COLO668 (cell line): ENCODE measurements around the gene KRT78.

Experiments used
- DNase-seq: peaks from one replicate; lab custom pipeline; 2025; ENCODE audit not compliant: unreplicated experiment; lab: John Stamatoyannopoulos, UW

KRT78 gene

DNA sequence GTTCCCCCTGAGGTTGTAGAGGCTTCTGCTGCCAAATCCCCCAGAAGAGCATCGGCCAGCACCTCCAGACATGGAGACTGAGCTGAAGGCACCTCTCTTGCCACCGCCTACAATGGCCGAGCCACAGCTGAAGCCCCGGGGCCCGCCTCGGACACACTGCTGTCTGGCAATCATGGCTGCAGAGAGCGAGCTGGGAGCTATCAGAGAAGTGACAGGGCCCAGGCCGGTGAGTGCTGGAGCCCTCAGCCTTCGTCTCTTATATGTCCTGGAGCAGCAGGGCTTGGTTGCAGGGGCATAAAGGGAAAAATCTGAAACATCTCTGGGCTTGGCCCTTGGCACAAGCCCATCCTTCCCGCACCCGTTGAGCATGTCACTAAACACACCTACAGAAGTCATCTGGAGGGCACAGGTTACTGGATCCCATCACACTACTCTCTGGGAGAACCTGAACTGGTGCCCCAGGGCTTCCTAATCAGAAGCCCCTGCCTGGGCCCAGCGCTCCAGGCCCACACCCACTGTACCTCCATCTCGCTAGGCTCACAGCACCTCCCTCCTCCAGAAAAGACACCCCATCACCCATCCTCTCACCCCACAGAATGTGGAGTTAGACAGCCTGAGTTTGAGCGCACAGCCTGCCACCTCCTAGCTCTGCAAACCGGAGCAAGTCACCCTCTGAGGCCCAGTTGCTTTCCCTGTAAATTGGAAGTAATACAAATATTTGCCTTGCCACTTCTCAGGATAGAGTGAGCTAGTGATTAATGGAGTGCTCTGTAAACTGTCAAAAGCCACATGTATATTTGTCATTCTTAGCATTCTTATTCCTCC lies 34.7 kb downstream of the KRT78 start, which contains the start of gene KRT4:
KRT4 (minus strand) TSS at position 232 of the 825 bp plus-strand sequence; CDS start at position 174, 58 bp downstream.
- DNase-seq, result no peak

DNA sequence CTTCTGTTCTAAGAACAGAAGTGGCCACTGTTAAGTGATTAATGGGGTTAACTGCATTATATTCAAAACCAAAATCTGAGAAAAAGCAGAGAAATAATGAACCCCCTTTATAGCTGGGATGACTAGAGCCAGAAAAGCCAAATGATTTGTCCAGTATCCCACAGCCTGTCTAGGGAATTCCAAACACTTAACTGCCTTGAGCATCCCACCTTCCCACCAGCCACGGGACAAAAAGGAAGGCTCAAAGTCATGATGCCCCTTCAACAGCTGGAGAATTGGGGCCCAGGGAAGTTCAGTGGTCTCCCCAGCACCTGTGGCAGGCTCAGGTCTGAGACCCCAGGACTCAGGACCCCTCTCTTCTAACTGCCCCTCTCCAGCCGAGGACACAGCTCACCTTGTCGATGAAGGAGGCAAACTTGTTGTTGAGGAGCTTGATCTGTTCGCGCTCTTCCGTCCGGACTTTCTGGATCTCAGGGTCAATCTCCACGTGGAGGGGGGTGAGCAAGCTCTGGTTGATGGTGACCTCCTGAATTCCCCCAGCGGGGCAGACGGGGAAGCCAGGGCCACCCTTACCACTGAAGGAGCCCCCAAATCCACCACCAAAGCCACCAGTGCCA lies 35.5 kb downstream of the KRT78 start:
- no peak for DNase-seq

DNA sequence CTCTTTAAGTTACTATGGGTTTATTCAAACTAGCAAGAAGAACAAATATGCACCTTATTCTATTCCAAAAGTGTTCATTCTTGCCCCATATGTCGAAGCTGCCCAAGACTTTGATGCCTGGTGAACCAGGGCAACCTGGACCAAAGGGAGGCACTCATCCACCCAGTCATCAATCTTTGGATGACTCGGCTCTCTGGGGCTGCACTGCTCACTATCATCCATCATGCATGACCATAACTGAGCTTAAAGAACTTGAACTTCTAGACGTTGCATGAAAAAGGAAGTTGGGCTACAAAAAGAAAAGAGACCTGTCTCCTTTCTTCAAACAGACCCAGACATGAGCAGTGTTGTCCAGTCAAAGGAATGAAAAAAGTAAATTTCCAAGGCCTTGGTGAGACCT lies 36.0 kb downstream of the KRT78 start:
- DNase-seq, result no peak

DNA sequence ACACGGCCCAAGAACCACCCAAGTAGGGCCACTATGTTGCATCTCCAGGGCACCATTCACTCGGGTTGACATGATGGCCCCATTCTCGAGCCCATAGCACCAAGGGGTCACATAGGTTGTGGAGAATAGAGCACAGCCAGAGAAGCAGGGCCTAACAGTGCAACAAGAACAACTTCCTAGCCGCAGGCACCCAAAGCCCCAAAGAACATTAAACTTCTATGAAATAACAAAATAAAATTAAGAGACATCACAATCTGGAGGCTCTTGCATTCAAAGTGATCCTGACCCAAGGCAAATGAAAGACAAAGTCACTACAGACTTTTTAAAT lies 36.8 kb downstream of the KRT78 start:
- DNase-seq, result no peak

GRCh38 chr12:52811191-52812072 lies 37.4 kb downstream of the KRT78 start:
- no peak for DNase-seq

DNA sequence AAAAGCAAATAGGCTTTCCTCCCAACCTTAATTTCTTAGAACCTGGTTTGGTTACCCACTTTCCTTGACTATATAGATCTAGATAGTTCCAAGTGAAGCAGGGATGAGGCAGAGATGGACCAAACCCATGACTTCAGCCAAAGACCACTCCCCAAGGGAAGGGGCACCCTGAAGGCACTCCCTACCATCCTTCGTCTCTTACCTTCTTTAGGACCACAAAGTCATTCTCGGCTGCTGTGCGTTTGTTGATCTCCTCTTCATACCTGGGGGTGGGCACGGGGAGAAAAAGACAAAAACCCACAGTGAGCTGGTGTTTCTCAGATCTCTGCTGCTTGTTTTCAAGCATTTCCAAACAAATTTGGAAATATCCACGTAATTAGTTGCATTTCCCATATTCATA lies 38.2 kb downstream of the KRT78 start:
- no peak for DNase-seq

DNA sequence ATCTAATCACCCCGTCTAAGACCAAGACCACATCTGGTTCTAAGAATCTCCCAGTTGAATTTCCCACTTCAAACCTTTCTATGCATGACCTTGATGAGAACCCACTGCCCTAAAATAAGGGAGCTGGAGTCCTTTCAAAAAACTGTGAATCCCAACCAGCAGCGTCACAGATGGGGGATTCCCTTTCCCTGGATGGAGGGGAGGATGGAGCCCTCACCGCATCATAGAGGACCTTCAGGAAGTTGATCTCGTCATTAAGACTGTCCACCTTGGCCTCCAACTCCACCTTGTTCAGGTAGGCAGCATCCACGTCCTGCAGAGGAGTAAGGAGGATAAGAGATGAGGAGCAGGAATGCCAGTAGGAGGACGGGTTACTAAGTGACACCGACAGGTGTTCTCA lies 39.6 kb downstream of the KRT78 start:
- DNase-seq, result no peak

DNA sequence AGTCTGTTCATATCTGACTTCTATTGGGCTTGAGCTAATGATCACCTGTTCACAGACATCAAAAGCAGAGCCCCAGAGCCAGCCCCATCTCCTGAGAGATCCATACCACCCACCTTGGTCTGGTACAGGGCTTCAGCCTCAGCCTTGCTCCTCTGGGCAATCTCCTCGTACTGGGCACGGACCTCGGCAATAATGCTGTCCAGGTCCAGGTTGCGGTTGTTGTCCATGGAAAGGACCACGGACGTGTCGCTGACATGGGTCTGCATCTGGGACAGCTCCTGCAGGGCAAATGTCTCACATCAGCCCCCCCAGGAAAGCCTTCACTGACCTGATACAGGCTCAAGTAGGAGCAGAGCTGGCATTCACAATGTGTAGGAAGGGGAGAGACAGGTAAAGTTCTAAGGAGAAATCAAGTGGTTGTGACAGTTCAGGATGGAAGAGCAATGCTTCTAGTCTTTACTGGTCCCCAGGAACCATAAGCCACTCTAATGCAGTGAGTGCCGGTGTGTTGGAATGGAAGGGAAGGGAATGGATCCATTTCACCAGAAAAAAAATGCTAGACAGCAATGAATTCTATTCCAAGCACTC lies 40.1 kb downstream of the KRT78 start:
- DNase-seq, result no peak

- DNase-seq, result no peak
Measured at GRCh38 chr12:52807544-52808470, 41.0 kb downstream of the KRT78 start.

DNA sequence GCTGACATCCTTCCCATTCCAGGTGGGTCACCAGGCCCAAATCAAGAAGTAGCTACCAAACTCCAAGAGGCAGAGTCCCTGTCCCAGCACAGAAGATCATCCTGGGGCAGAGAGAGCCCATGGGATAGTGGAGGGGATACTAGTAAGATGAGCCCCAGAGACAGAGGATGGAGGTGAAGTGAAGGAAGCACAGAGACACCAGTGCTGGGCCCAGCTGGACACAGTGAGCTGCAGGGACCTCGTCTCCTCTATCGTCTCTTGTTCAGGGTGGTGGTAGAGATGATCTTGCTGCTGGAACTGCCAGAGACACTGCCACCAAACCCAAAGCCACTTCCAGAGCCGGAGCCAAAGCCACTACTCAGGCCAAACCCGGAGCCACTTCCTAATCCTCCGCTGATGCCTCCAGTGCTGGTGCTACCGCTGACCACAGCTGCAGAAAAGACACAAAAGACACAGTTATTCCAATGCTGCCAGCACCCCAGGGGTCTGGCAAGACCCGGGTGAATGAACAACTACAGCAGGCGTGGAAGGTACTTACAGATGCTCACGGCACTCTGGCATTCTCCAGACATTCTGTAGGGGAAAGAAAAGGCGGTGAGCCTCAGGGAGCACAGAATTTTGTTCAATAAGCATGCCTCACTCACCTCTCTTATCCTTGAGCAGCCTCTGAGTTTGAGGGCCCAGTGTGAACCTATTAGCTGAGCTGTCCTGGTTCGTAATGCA lies 41.8 kb downstream of the KRT78 start:
- DNase-seq, result no peak

DNA sequence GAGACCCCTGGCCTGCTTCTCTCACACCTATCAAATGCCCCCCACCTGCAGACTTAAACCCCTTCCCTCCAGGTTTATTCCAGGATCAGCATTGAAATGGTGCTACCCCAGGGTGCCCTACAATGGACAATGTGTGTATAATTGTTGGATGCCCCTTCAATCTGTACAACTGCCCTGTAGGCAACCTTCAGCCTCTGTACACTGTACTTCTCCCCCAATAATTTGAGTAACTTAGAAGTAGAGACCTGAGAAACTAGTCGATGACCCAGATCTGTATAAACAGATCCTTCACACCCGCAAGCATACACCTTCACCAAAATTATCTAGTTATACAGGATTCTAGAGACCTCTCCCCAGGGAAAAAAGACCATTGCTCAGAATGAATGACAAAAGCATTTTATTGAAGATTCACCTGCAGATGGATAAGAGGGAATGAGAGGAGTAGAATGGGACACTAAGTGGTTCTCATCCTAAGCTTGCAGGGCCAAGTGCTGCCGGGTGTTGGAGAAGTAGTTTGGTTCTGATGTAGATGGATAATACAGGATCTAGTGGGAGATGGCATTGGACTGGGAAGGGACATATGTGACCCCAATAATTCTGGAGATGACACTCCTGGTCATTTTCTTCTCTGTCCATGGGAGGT lies 42.5 kb downstream of the KRT78 start:
- no peak for DNase-seq

DNA sequence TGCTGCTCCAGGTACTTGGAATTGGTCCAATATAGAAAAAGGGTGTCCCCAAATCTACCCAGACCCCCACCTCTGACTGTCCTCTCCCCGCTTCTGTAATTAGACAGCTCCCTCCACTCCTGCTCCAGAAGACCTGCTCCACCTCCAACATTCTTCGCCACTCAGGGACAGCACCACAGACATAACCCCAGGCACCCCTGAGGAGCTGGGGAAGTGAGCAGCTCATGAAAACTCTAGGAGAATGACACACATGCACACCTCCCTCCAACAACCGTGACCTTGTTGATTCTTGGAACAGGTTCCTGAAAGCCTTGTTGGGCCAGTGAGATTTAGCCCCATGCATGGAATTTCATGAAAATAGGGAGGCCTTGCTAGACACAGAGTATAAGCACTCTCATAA lies 43.1 kb downstream of the KRT78 start:
- no peak for DNase-seq

GRCh38 chr12:52805000-52805399 lies 43.8 kb downstream of the KRT78 start:
- no peak for DNase-seq

DNA sequence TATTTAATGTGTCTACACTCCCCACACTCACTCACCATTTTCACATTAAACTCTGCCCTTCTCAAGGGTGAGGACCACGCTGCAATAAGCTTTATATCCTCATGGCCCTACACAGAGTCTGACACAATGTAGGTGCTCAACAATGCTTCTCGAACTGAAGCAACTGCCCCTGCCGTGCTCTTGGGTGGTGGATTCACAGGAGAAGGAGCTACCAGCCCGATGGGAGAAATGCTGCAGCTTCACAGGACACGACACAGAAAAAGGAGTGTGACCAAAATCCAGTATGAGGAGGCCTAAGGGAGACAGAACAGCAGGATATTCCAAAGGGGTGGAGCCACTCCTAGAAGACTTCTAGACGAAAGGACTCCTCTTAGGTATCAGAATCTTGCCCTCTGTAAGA lies 46.4 kb downstream of the KRT78 start:
- DNase-seq, result no peak

DNA sequence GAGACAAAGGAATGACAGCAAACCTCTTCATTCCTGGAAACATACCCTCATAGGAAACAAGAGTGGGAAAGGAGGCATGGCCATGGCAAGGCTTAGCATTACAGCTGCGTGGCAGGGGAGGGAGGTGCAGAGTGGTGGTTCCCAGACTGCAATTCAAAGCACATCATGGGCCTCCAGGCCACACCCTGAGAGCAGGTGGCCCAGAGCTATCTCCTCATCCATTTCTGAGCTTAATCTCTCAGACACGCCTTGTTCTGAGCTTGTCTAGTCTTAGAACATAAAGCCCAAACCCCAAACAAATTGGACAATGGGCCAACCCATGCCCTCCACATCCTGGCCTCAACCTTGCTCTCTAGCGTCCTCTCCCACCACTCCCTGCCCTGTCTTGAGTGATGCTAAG lies 47.0 kb downstream of the KRT78 start:
- no peak for DNase-seq

- no peak for DNase-seq
Measured at GRCh38 chr12:52800259-52800917, 48.4 kb downstream of the KRT78 start.

DNA sequence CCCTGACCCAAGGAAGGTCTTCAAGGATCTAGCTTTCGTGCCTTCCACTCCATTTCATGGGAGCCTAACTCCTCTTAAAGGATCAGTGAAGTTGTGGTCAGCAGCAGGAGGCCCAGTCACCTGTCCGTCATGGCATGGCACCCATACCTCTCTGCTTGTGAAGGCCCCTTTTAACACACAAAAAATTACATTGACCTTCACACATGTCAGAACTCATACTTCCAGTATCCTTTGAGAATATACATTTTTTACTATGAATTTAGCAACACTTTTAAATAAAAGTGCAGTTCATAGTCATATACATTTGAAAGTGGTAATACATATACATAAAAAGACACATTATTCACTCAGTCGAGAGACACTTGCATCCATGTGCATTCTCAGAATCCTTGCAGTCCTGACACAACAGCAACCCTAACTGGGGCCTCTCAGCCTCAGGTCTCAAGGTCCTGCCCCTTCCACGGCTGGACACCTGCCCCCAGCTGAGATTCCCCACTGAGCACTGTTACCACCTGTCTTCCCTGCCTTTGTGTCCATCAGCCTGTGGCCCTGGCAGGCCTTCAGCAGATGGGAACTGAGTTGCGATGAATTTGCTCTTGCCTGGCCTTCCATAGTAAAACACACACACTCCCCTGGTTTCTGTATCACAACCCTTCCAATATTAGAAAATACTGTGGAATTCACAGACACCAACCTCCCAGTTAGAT lies 49.1 kb downstream of the KRT78 start:
- DNase-seq, result no peak
